AG09319 (cell line): ENCODE measurements around the gene CD93.

ENCODE experiments used
- DNase-seq: peaks from one replicate; pipeline ENCODE4 v3.0.0-alpha.2; 2010; ENCODE audit warnings: low read depth; ENCODE audit errors: extremely low read depth
- CTCF ChIP-seq: IDR thresholded peaks from 2 replicates; pipeline ENCODE4 v1.5.1; 2011; ENCODE audit warnings: low read depth, mild to moderate bottlenecking, inconsistent platforms, low read length, moderate library complexity

Gene CD93

GRCh38 chr20:23092861-23093495 is 6.9 kb upstream of the CD93 start:
- no peak for TF ChIP-seq CTCF
- no peak for DNase-seq

GRCh38 chr20:23092384-23092756 is 6.2 kb upstream of the CD93 start:
- TF ChIP-seq CTCF, result no peak
- DNase-seq, result no peak

DNA sequence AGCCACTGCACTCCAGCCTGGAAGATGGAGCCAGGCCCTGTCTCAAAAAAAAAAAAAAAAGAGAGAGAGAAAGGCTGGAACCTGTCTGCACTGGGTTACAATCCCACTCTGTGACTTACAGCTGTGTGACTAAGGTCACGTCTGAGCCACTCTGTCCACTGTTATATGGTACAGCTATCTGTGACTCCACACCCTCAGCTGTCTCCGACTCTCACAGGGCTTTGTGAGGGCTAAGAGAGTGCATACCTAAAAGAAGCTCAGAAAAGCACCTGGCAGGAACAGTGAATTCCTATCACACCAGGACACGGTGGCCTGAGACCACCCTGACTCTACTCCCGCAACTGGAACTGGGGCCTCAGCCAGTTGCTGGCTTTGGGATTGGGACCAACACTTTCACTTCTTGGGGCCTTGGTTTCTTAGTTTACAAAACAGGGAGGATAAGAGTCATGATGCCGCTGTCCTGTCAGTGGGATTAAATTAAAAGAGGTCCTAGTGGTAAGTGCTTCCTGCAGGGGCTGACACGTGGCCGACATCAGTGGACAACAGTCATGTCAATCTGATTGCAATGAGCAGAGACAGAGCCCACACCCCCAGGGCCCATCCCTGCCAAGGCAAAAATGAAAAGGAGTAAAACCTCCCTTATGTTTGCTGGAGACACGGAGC is 5.7 kb upstream of the CD93 start:
- TF ChIP-seq CTCF, result no peak
- DNase-seq, result no peak

- DNase-seq, result no peak
- no peak for TF ChIP-seq CTCF
These were observed 4.8 kb upstream of the CD93 start for GRCh38 chr20:23090878-23091277.

- no peak for DNase-seq
- no peak for TF ChIP-seq CTCF
These were observed 4.0 kb upstream of the CD93 start for GRCh38 chr20:23090147-23090546.

DNA sequence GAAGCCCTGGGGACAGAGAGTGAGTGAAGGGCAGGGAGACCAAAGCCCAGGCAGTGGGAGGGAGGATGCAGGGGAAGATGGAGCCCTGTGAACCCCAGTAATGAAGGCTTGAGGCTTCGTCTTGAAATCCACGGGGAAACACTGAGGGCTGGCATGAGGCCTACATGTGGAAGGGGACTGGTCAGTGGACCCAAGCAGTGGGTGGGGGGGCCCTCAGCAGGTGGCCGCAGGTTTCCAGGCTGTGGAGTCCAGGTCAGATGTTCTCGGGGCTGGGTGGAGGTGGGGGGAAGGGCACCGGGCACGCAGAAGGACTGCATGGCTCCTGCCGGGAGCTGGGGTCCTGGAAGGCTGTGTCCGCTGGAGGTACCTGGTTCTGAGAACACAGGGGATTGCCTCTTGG is 2.7 kb upstream of the CD93 start:
- TF ChIP-seq CTCF, result no peak
- DNase-seq, result no peak

GRCh38 chr20:23087587-23088251 is 1.6 kb upstream of the CD93 start:
- TF ChIP-seq CTCF, result no peak
- DNase-seq, result no peak
